PC-9 (cell line): ENCODE measurements around the gene MUSK.

Experiments used
- EZH2 ChIP-seq: fragments of 200-600 bp; sonication (generic); IDR thresholded peaks from 2 replicates; pipeline ENCODE4 v1.8.0; 2017; ENCODE audit warnings: antibody characterized with exemption, low read depth
- TF ChIP-seq, protein P1 (sequence below): fragments of 200-600 bp; sonication (generic); conservative IDR thresholded peaks from 2 replicates; pipeline ENCODE4 v1.6.1; 2017; ENCODE audit warnings: mixed run types, antibody characterized with exemption, mild to moderate bottlenecking, moderate library complexity

DNA sequence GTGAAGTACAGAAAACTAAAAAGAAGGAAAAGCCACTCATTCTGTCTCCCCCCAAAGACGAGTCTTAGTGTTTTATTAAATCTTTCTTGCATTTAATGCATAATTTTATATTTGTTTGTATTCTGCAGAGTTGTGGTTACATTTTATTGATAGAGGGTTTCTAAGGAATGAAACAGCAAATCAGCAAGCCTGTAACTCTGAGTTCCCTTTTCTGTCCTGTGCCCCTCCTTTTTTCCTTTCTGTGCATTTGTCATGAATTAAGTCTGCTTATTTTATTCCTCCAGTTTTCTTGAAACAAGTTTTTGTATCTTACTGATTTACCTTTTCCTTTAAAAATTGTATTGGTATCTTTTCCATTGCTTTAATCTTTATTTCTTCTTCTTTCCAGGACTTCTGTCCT lies 132.8 kb downstream of the MUSK start:
- TF ChIP-seq EZH2: no peak
- TF ChIP-seq, protein P1, sequence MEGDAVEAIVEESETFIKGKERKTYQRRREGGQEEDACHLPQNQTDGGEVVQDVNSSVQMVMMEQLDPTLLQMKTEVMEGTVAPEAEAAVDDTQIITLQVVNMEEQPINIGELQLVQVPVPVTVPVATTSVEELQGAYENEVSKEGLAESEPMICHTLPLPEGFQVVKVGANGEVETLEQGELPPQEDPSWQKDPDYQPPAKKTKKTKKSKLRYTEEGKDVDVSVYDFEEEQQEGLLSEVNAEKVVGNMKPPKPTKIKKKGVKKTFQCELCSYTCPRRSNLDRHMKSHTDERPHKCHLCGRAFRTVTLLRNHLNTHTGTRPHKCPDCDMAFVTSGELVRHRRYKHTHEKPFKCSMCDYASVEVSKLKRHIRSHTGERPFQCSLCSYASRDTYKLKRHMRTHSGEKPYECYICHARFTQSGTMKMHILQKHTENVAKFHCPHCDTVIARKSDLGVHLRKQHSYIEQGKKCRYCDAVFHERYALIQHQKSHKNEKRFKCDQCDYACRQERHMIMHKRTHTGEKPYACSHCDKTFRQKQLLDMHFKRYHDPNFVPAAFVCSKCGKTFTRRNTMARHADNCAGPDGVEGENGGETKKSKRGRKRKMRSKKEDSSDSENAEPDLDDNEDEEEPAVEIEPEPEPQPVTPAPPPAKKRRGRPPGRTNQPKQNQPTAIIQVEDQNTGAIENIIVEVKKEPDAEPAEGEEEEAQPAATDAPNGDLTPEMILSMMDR: no peak
